Mononuclear cell (primary cell): ENCODE measurements around the gene TCP11. TPM values are rescaled to one million over a fixed set of nuclear protein-coding genes. Genes with fewer than 3 reads are reported as not detected.

Experiments used
- H3K27me3 ChIP-seq: 2 replicates; pipeline ENCODE4 v1.6.0; 2011; ENCODE audit warnings: low read length, control low read depth; ENCODE audit not compliant: insufficient read depth
- H3K4me1 ChIP-seq: 2 replicates; pipeline ENCODE4 v1.5.1; 2011; ENCODE audit warnings: mild to moderate bottlenecking, low read length, control low read depth; ENCODE audit not compliant: insufficient read depth
- H3K4me3 ChIP-seq: 2 replicates; pipeline ENCODE4 v1.5.1; 2011; ENCODE audit warnings: mild to moderate bottlenecking, low read length, moderate library complexity
- H3K9me3 ChIP-seq: 2 replicates; pipeline ENCODE4 v1.5.1; 2011; ENCODE audit warnings: low read depth, mild to moderate bottlenecking, control low read depth, low read length
- total RNA-seq: library from RNA; depleted of rRNA; stranded (reverse); fragments of >200 nt; gene quantifications from one replicate; pipeline ENCODE4 v1.2.3, GENCODE V29; 2012

TCP11 gene
- total RNA-seq, 1 donor, result not detected

DNA sequence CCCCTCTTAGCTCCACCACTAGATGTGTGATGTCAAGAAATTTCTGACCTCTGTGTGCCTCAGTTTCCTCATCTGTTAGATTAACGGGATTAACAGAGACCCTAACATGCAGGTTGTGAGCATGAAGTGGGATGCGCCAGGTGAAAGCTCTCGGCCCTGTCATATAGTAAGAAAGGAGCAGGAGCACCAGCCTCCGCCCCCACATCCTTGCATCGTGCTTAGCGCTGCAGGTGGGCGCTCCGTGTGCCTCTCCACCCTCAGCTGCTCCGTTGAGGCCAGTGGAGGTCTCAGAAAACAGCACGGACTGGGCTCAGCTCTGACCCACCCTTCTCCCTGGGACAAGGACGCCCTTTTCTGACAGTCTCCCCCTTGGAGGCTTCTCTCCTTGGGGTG lies 63.4 kb downstream of the TCP11 start:
- Histone ChIP-seq H3K27me3 (no peaks in the 10 kb centered on the region), H3K4me1 (peaks cover 10% of the 10 kb centered on the region), H3K4me3 (no peak overlapping the region), H3K9me3 (no peaks in the 10 kb centered on the region)

- Histone ChIP-seq H3K4me1 (peaks cover 10% of the 10 kb centered on the region), H3K4me3 (no peak overlapping the region), H3K9me3 (no peaks in the 10 kb centered on the region), H3K27me3 (no peaks in the 10 kb centered on the region)
Measured at GRCh38 chr6:35076997-35077712, 64.0 kb downstream of the TCP11 start.

- no peak overlapping the region for H3K4me3 ChIP-seq
- no peaks in the 10 kb centered on the region for H3K27me3 ChIP-seq
- no peaks in the 10 kb centered on the region for H3K4me1 ChIP-seq
- H3K9me3 ChIP-seq, result no peaks in the 10 kb centered on the region
Measured at GRCh38 chr6:35073766-35074471, 67.2 kb downstream of the TCP11 start.

- no peaks in the 10 kb centered on the region for H3K9me3 ChIP-seq
- H3K4me3 ChIP-seq, result no peak overlapping the region
- H3K4me1 ChIP-seq, result no peaks in the 10 kb centered on the region
- H3K27me3 ChIP-seq, result no peaks in the 10 kb centered on the region
Measured at GRCh38 chr6:35073211-35073610, 67.9 kb downstream of the TCP11 start.

GRCh38 chr6:35072698-35073055 lies 68.5 kb downstream of the TCP11 start:
- Histone ChIP-seq H3K4me1 (no peaks in the 10 kb centered on the region), H3K9me3 (no peaks in the 10 kb centered on the region), H3K4me3 (no peak overlapping the region), H3K27me3 (no peaks in the 10 kb centered on the region)

GRCh38 chr6:35072051-35072697 lies 69.0 kb downstream of the TCP11 start:
- Histone ChIP-seq H3K9me3 (no peaks in the 10 kb centered on the region), H3K4me1 (no peaks in the 10 kb centered on the region), H3K4me3 (no peak overlapping the region), H3K27me3 (no peaks in the 10 kb centered on the region)

DNA sequence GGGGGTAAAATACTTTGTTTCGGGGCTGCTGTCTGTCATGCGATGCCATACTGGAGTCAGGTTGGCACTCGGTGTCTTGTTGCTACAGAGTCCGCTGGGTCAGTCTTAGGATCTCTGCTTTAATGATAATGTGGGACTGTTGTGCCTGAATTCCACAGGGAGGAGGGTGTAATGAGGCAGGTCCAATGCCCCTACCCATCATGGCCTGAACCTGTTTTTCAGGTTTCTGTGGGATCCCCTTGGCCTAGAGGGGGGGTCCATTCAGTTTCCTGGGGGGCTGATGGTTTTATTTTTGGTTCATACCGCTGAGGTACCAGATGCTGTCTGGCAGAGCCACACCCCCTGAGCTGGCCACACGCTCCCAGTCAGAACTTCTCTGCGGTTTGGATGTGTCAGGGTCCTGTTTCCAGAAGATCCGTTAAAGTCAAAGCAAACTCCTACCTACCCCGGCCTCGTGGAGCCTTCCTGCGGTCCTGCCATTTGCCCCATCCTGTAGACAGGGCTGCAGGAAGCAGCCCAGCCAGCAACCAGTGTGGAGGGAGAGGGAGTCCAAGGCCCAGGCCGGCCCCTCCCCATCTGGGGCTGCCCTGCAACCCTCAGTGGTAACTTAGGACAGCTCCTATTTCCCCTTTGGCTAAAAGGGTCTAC lies 69.7 kb downstream of the TCP11 start:
- no peak overlapping the region for H3K4me3 ChIP-seq
- no peaks in the 10 kb centered on the region for H3K27me3 ChIP-seq

DNA sequence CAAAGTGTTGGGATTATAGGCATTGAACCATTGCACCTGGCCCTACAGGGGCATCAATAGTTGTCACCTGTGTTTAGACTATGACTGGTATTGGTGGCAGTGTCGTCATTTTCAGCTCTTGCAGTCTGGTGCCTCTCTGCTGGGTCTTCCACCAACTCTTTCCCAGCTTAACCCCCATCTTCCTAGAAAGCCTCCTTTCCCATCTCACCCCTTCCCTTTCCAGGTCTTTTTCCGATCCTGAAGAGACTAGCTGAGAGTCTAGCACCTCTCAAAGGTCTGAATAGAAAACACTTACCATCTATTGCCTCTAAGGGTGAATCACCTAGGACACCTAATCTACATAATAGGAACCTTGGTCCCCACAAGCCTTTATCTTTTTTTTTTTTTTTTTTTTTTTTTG lies 71.0 kb downstream of the TCP11 start:
- Histone ChIP-seq H3K4me3 (no peak overlapping the region), H3K27me3 (no peaks in the 10 kb centered on the region), H3K9me3 (no peaks in the 10 kb centered on the region), H3K4me1 (no peaks in the 10 kb centered on the region)

More for the DNA sequence above, 69.7 kb downstream of the TCP11 start:
- no peaks in the 10 kb centered on the region for H3K4me1 ChIP-seq
- H3K9me3 ChIP-seq, result no peaks in the 10 kb centered on the region

DNA sequence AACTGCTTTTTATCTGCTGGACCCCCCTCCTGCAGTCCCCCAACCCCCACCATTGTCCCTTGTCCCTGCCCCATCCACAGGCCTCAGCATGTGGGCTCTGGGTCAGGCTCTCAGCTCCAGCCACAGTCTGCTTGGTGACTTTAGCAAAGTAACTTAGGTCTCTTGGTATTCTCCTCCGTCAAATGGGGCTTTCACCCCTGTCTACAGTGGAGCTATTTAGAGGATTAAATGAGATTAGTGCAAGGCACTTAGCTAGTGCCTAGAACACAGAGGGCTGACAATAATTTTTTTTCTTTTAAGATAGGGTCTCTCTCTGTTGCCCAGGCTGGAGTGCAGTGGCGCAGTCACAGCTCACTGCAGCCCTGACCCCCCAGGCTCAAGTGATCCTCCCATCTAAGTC lies 71.9 kb downstream of the TCP11 start:
- H3K4me1 ChIP-seq, result no peaks in the 10 kb centered on the region
- no peak overlapping the region for H3K4me3 ChIP-seq
- H3K27me3 ChIP-seq, result no peaks in the 10 kb centered on the region
- no peaks in the 10 kb centered on the region for H3K9me3 ChIP-seq

- Histone ChIP-seq H3K4me1 (no peaks in the 10 kb centered on the region), H3K27me3 (no peaks in the 10 kb centered on the region), H3K9me3 (no peaks in the 10 kb centered on the region), H3K4me3 (no peak overlapping the region)
Measured at GRCh38 chr6:35068644-35069043, 72.5 kb downstream of the TCP11 start.

DNA sequence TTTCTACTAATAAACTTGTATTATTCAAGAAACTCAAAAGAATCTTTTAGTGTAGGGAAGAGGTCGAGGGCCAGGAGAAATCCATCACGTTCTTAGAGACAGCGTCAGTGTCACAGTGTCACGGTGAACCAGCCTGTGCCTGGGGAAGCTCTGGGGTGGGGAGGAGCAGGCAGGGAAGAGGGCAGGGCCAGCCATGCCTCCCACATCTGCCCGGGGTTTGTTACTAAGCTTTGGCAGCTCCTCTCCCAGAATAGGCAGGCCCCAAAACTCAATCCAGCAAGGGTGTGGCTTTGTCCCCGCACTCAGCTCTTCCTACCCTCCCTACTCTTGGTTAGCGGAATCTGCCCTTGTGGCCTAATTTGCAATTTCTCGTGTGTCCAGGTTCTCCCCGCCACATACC lies 72.9 kb downstream of the TCP11 start:
- no peaks in the 10 kb centered on the region for H3K27me3 ChIP-seq
- no peaks in the 10 kb centered on the region for H3K9me3 ChIP-seq
- no peak overlapping the region for H3K4me3 ChIP-seq
- no peaks in the 10 kb centered on the region for H3K4me1 ChIP-seq

Other genes with a start within 250 kb of the TCP11 start
- not detected for gene SCUBE3, start 72.6 kb upstream of the TCP11 start, total RNA-seq
- gene ZNF76, start 118.4 kb upstream of the TCP11 start, total RNA-seq, result 23.4 TPM
- gene DEF6, start 156.5 kb upstream of the TCP11 start, total RNA-seq, result 80.1 TPM
- 8.1 TPM for gene PPARD, start 201.2 kb upstream of the TCP11 start, total RNA-seq